Measurements from ENCODE around the gene TYRO3. TPM values are rescaled to one million over a fixed set of nuclear protein-coding genes. Genes with fewer than 3 reads are reported as not detected.

Gene TYRO3
- total and polyA plus RNA-seq, 2 of the 13 experiments (the other 11 are each of a cell fraction or from before 2014, with no cell fraction given): 24.0 to 43.6 TPM

DNA sequence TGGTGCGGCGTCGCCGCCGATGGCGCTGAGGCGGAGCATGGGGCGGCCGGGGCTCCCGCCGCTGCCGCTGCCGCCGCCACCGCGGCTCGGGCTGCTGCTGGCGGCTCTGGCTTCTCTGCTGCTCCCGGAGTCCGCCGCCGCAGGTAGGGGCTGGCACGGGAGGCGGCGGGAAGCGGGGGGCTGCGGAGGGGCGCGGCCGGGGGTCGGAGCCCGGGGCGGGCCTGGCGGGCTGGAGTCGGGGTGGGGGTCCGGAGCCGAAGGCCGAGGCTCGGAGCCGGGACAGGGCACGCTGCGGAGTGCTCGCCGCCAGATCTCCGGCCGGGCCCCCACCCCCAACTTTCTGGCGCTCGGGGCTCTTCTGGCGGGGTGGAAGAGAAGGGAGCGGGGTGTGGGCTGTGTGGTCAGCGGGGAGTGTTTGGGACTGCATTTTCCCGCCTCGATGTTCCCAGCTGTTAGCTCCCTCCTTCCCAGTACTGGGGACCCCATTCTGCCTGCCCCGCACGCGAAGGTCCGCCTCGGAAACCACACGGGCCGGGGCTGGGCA, 299 bp downstream of the TYRO3 start:
- CTCF ChIA-PET (ENCODE audit: low intra/inter-chr PET ratio, low total read pairs): interaction anchor here (2.1 to 2.7 kb wide), 3 partner anchors 9 to 45 kb away, joined by 6 to 17 read pairs (median 10); no protein-coding TSS in a partner anchor
- Histone ChIP-seq H3K9me3 (ENCODE audit: low read length) (no peaks in the 10 kb centered on the region), H3K4me3 (replicated peaks in 1 of 3; ENCODE audit: insufficient read depth in 1 of 3, low read depth in 2 of 3, low read length in 3 of 3) (peak overlapping the region; percentile 67 to 82 (median 77); a peak in 5 of 6 replicates), H3K36me3 (replicated peaks in 1 of 2; ENCODE audit: control insufficient read depth in 1 of 2, insufficient read depth in 2 of 2, low read length in 2 of 2) (0 out of 5 replicates have a peak, but pooled peaks cover 0 to 4% of the 10 kb centered on the region in 2 experiments), H3K4me1 (ENCODE audit: insufficient read depth, low read length) (peaks cover 69% of the 10 kb centered on the region), H3K27me3 (ENCODE audit: control insufficient read depth in 1 of 2, insufficient read depth in 2 of 2, low read length in 2 of 2) (peaks cover 0 to 5% of the 10 kb centered on the region in 2 experiments; a peak in 2 of 5 replicates), H3K79me2 (ENCODE audit: insufficient read depth, low read length) (no peaks in the 10 kb centered on the region), H3K27ac (ENCODE audit: extremely low read length, insufficient read depth, low read length) (no peak overlapping the region), H3K9ac (ENCODE audit: insufficient read depth, low read depth, low read length) (peak overlapping the region; percentile 65), H2AFZ (ENCODE audit: low read length) (no peak overlapping the region), H3K4me2 (ENCODE audit: low read depth, low read length) (peak overlapping the region; percentile 99), H4K20me1 (ENCODE audit: insufficient read depth, low read length) (no peaks in the 10 kb centered on the region)
- FAIRE-seq (no peak), ATAC-seq (peak; percentile 16; the same call in 2 of the 3 replicates), DNase-seq (ENCODE audit: low spot score) (no peak)
- no TSS peak for BruUV-seq (replicated peaks)
- POLR2A ChIA-PET: interaction anchor here (1.2 to 3.6 kb wide), 2 partner anchors 9 to 15 kb away, joined by 5 to 14 read pairs; partner anchors contain the start of gene RPAP1
- in situ Hi-C loops (cut with HindIII; ENCODE audit: extremely low pct_ligation_motif_present, low pct_unique_long_range_greater_than_20kb) (no loop called here), intact Hi-C loops (cut with micrococcal nuclease; ENCODE audit: unreplicated experiment) (loop anchor here (5.0 kb wide), 3 partner anchors 43 to 343 kb away; no protein-coding TSS in a partner anchor)
- WGBS (ENCODE audit: low lambda C conversion rate): 17% methylated on average over 6 of the region's 60 CpGs
- TF ChIP-seq PHF21A (CRISPR knock-in tag; IDR thresholded peaks at IDR 0.05) (0 out of 2 replicates have a peak, but pooled peaks have one; percentile 17), RBFOX2 (IDR thresholded peaks at IDR 0.05; ENCODE audit: low read depth, low read length) (0 out of 2 replicates have a peak, but pooled peaks have one; percentile 29), SRF (IDR thresholded peaks at IDR 0.05; ENCODE audit: low read depth, low read length) (no peak), SAP130 (CRISPR knock-in tag; IDR thresholded peaks at IDR 0.05; ENCODE audit: low read depth) (0 out of 2 replicates have a peak, but pooled peaks have one; percentile 1), ZFP90 (CRISPR knock-in tag; IDR thresholded peaks at IDR 0.05; ENCODE audit: borderline replicate concordance) (no peak), ZNF790 (CRISPR knock-in tag; IDR thresholded peaks at IDR 0.05; ENCODE audit: borderline replicate concordance) (0 out of 2 replicates have a peak, but pooled peaks have one; percentile 31), GTF2F1 (IDR thresholded peaks at IDR 0.05; ENCODE audit: low read length) (no peak), ZMYM2 (CRISPR knock-in tag; IDR thresholded peaks at IDR 0.05) (no peak), ZFX (CRISPR knock-in tag; IDR thresholded peaks at IDR 0.05; ENCODE audit: low read depth) (0 out of 2 replicates have a peak, but pooled peaks have one; percentile 36), HNRNPL (IDR thresholded peaks at IDR 0.05; ENCODE audit: low read depth, low read length) (0 out of 2 replicates have a peak, but pooled peaks have one; percentile 59), PHF8 (CRISPR knock-in tag; IDR thresholded peaks at IDR 0.05) (no peak), ZFP91 (CRISPR knock-in tag; IDR thresholded peaks at IDR 0.05; ENCODE audit: borderline replicate concordance) (no peak)
- TF ChIP-seq, protein P1, sequence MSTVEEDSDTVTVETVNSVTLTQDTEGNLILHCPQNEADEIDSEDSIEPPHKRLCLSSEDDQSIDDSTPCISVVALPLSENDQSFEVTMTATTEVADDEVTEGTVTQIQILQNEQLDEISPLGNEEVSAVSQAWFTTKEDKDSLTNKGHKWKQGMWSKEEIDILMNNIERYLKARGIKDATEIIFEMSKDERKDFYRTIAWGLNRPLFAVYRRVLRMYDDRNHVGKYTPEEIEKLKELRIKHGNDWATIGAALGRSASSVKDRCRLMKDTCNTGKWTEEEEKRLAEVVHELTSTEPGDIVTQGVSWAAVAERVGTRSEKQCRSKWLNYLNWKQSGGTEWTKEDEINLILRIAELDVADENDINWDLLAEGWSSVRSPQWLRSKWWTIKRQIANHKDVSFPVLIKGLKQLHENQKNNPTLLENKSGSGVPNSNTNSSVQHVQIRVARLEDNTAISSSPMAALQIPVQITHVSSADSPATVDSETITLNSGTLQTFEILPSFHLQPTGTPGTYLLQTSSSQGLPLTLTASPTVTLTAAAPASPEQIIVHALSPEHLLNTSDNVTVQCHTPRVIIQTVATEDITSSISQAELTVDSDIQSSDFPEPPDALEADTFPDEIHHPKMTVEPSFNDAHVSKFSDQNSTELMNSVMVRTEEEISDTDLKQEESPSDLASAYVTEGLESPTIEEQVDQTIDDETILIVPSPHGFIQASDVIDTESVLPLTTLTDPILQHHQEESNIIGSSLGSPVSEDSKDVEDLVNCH (CRISPR knock-in tag; IDR thresholded peaks at IDR 0.05): no peak
- TF ChIP-seq, protein P2, sequence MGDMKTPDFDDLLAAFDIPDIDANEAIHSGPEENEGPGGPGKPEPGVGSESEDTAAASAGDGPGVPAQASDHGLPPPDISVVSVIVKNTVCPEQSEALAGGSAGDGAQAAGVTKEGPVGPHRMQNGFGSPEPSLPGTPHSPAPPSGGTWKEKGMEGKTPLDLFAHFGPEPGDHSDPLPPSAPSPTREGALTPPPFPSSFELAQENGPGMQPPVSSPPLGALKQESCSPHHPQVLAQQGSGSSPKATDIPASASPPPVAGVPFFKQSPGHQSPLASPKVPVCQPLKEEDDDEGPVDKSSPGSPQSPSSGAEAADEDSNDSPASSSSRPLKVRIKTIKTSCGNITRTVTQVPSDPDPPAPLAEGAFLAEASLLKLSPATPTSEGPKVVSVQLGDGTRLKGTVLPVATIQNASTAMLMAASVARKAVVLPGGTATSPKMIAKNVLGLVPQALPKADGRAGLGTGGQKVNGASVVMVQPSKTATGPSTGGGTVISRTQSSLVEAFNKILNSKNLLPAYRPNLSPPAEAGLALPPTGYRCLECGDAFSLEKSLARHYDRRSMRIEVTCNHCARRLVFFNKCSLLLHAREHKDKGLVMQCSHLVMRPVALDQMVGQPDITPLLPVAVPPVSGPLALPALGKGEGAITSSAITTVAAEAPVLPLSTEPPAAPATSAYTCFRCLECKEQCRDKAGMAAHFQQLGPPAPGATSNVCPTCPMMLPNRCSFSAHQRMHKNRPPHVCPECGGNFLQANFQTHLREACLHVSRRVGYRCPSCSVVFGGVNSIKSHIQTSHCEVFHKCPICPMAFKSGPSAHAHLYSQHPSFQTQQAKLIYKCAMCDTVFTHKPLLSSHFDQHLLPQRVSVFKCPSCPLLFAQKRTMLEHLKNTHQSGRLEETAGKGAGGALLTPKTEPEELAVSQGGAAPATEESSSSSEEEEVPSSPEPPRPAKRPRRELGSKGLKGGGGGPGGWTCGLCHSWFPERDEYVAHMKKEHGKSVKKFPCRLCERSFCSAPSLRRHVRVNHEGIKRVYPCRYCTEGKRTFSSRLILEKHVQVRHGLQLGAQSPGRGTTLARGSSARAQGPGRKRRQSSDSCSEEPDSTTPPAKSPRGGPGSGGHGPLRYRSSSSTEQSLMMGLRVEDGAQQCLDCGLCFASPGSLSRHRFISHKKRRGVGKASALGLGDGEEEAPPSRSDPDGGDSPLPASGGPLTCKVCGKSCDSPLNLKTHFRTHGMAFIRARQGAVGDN (CRISPR knock-in tag; IDR thresholded peaks at IDR 0.05): peak; percentile 48; the same call in 1 of the 2 replicates
- TF ChIP-seq, protein P3, sequence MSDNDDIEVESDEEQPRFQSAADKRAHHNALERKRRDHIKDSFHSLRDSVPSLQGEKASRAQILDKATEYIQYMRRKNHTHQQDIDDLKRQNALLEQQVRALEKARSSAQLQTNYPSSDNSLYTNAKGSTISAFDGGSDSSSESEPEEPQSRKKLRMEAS (IDR thresholded peaks at IDR 0.05): peak; percentile 57; the same call in 1 of the 2 replicates

Data from HepG2 (cell line).